Endothelial cell of umbilical vein (primary cell): ENCODE results near the gene CFTR.

Experiments
- CTCF ChIP-seq, 2 donors: IDR thresholded peaks; 1 replicate in 1 of 2; 2 replicates in 1 of 2; pipeline ENCODE4 v1.5.1; 2011; ENCODE audit warnings: low read length in 2 of 2, mild to moderate bottlenecking in 2 of 2, moderate library complexity in 2 of 2, control low read depth in 1 of 2, inconsistent platforms in 1 of 2, low read depth in 1 of 2; ENCODE audit not compliant: insufficient read depth in 1 of 2; ENCODE audit errors: extremely low read depth in 1 of 2
- EZH2 ChIP-seq: IDR thresholded peaks from 2 replicates; pipeline ENCODE4 v1.6.1; 2012; ENCODE audit warnings: borderline replicate concordance, low read depth, mild to moderate bottlenecking, moderate library complexity, low read length, inconsistent platforms; ENCODE audit not compliant: severe bottlenecking
- JUN ChIP-seq: IDR thresholded peaks from 2 replicates; pipeline ENCODE4 v1.6.1; 2011; ENCODE audit warnings: borderline replicate concordance, low read depth; ENCODE audit not compliant: insufficient read length, insufficient read depth
- POLR2A ChIP-seq: IDR thresholded peaks from 2 replicates; pipeline ENCODE4 v1.6.1; 2012; ENCODE audit warnings: low read depth, mild to moderate bottlenecking, control low read depth, low read length
- POLR2AphosphoS5 ChIP-seq: IDR thresholded peaks from 2 replicates; pipeline ENCODE4 v1.6.1; 2012; ENCODE audit warnings: low read depth, mild to moderate bottlenecking, control low read depth, low read length, moderate library complexity; ENCODE audit not compliant: insufficient read depth
- TF ChIP-seq, protein P1 (sequence below): IDR thresholded peaks from 2 replicates; pipeline ENCODE4 v1.6.1; 2011; ENCODE audit not compliant: insufficient read depth, insufficient read length

GRCh38 chr7:117706210-117706609 lies 226.4 kb downstream of the CFTR start:
- no peak for TF ChIP-seq CTCF (IDR thresholded peaks at IDR 0.05; ENCODE audit: extremely low read depth in 1 of 2, insufficient read depth in 1 of 2, low read depth in 1 of 2, low read length in 2 of 2)
- no peak for TF ChIP-seq EZH2
- TF ChIP-seq POLR2A = no peak
- TF ChIP-seq JUN = no peak
- TF ChIP-seq, protein P1, sequence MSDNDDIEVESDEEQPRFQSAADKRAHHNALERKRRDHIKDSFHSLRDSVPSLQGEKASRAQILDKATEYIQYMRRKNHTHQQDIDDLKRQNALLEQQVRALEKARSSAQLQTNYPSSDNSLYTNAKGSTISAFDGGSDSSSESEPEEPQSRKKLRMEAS = no peak
- no peak for TF ChIP-seq POLR2AphosphoS5
